K562 (cell line): ENCODE data around the gene DPCD. TPM values are rescaled to one million over a fixed set of nuclear protein-coding genes. Genes with fewer than 3 reads are reported as not detected.
A peak's percentile ranks its signal among the peaks of the same experiment; 100 is the strongest.

ENCODE experiments used
- NFIC ChIP-seq: fragments of 450-650 bp; IDR thresholded peaks from 2 replicates; pipeline ENCODE4 v1.6.1; 2017; ENCODE audit warnings: mild to moderate bottlenecking, inconsistent platforms
- ZBTB7A ChIP-seq: IDR thresholded peaks from 2 replicates; pipeline ENCODE4 v1.6.1; 2011; ENCODE audit warnings: low read depth, mild to moderate bottlenecking, low read length, moderate library complexity, borderline replicate concordance; ENCODE audit not compliant: control insufficient read depth
- polyA plus RNA-seq, 8 experiments: library from polyadenylated mRNA; depleted of rRNA in 4 of 8; stranded (reverse) in 5 of 8; unstranded in 3 of 8; fragments of >200 nt; fragmentation: Nextera tagmentation in 2 of 8; fragmentation: Illumina TruSeq in 1 of 8; extraction: Ambion mirVana in 2 of 8; extraction: Trizol in 1 of 8; gene quantifications; 2 replicates each; pipeline versions ENCODE4 v1.2.1 to v1.2.3, GENCODE V29; 2011 to 2014; ENCODE audit warnings: inconsistent platforms in 1 of 8, missing spikeins in 1 of 8
- total RNA-seq, 7 experiments: library from RNA; depleted of rRNA in 6 of 7; stranded (reverse); fragments of >200 nt in 6 of 7; fragmentation: Illumina TruSeq in 2 of 7; extraction: Trizol in 2 of 7; gene quantifications; 2 replicates each; pipeline versions ENCODE4 v1.2.1 to v1.2.3, GENCODE V29; 2011 to 2021; ENCODE audit warnings: low replicate concordance in 1 of 7
- TF ChIP-seq, protein P1 (sequence below): fragments of 200-800 bp; sonication (Bioruptor generic); IDR thresholded peaks from 2 replicates; pipeline ENCODE4 v1.6.1; 2017; ENCODE audit warnings: missing genetic modification characterization, missing compliant biosample characterization
- TF ChIP-seq, protein P2 (sequence below), 3 experiments: IDR thresholded peaks in 2 of 3; conservative IDR thresholded peaks in 1 of 3; 2 replicates each; pipeline ENCODE4 v1.5.1; 2011 to 2012; ENCODE audit warnings: low read length in 3 of 3, mild to moderate bottlenecking in 3 of 3, control low read depth in 2 of 3, improper control_type of control experiment in 1 of 3, inconsistent platforms in 1 of 3, low read depth in 1 of 3, mixed read lengths in 1 of 3, moderate library complexity in 1 of 3; ENCODE audit not compliant: insufficient read depth in 2 of 3

Gene DPCD
- total and polyA plus RNA-seq, 9 of the 15 experiments (the other 6 are each of a cell fraction or from before 2014, with no cell fraction given), result 12.1 to 45.2 (median 20.0) TPM

DNA sequence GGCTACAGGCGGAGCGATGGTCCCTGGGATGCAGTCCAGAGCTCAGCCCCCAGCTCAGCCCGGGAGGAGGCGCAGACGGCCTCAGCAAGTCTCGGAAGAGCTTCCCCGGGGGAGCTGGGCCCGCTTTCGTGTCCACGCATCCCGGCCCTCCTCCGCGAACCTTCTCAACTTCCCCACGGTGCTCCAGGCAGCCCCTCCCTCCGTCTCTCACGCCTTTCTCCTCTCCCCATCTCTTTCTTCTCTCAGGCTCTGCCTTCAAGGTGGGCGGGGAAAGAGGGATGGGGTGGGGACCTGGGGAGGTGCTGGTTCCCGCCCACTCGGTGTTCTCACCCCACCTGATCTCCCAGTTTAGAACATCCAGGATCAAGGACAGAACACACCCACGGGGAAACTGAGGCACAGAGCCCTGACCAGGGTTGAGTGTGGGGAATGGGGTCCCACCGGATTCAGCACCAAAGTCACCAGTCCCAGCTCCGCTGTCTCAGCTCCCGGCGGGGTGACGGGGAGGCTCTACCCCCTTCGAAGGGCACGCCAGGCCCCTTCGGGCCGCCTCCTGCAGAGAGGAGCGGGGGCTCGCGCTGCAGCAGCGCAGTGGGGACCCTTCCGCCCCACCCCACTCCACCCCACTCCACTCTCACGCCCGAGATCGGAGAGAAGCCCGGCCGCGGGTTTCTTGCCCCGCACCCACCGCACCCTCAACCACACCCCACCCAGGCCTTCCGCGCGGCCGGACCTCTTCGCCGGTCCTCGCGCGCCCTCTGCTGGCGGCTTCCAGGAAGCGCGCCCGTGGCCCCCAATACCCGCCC lies 18.3 kb upstream of the DPCD start (continued):
- peak; percentile 76; the same call in 1 of the 2 replicates for TF ChIP-seq ZBTB7A
- TF ChIP-seq, protein P1, sequence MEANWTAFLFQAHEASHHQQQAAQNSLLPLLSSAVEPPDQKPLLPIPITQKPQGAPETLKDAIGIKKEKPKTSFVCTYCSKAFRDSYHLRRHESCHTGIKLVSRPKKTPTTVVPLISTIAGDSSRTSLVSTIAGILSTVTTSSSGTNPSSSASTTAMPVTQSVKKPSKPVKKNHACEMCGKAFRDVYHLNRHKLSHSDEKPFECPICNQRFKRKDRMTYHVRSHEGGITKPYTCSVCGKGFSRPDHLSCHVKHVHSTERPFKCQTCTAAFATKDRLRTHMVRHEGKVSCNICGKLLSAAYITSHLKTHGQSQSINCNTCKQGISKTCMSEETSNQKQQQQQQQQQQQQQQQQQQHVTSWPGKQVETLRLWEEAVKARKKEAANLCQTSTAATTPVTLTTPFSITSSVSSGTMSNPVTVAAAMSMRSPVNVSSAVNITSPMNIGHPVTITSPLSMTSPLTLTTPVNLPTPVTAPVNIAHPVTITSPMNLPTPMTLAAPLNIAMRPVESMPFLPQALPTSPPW (CRISPR knock-in tag), result peak; percentile 73
- TF ChIP-seq, protein P2, sequence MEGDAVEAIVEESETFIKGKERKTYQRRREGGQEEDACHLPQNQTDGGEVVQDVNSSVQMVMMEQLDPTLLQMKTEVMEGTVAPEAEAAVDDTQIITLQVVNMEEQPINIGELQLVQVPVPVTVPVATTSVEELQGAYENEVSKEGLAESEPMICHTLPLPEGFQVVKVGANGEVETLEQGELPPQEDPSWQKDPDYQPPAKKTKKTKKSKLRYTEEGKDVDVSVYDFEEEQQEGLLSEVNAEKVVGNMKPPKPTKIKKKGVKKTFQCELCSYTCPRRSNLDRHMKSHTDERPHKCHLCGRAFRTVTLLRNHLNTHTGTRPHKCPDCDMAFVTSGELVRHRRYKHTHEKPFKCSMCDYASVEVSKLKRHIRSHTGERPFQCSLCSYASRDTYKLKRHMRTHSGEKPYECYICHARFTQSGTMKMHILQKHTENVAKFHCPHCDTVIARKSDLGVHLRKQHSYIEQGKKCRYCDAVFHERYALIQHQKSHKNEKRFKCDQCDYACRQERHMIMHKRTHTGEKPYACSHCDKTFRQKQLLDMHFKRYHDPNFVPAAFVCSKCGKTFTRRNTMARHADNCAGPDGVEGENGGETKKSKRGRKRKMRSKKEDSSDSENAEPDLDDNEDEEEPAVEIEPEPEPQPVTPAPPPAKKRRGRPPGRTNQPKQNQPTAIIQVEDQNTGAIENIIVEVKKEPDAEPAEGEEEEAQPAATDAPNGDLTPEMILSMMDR (IDR thresholded peaks at IDR 0.05 in 2 of 3, conservative IDR thresholded peaks at IDR 0.05 in 1 of 3; ENCODE audit: insufficient read depth in 2 of 3, low read depth in 1 of 3, low read length in 3 of 3), result peak; percentile 34 to 78 (median 60); a peak in 5 of 6 replicates
- 0 out of 2 replicates have a peak, but pooled peaks have one; percentile 5 for TF ChIP-seq NFIC
